Esophagus muscularis mucosa (tissue), 4 donors: Measurements from ENCODE around the gene PLEK. TPM values are rescaled to one million over a fixed set of nuclear protein-coding genes. Genes with fewer than 3 reads are reported as not detected.

Experiments used
- DNase-seq: peaks from one replicate; pipeline ENCODE4 v3.0.0-alpha.2; 2017; ENCODE audit errors: extremely low spot score
- H3K27ac ChIP-seq, 4 donors: fragments of 200-600 bp; sonication (generic); replicated peaks in 1 of 4; 1 replicate in 3 of 4; 2 replicates in 1 of 4; pipeline ENCODE4 v1.5.1; 2016 to 2019; ENCODE audit warnings: mild to moderate bottlenecking in 1 of 4
- H3K27me3 ChIP-seq, 4 donors: fragments of 200-600 bp; sonication (generic); one replicate each; pipeline versions ENCODE4 v1.5.1 to v1.6.0; 2016 to 2019
- H3K36me3 ChIP-seq, 4 donors: fragments of 200-600 bp; sonication (generic); one replicate each; pipeline ENCODE4 v1.5.1; 2016 to 2019
- H3K4me1 ChIP-seq, 4 donors: fragments of 200-600 bp; sonication (generic); one replicate each; pipeline ENCODE4 v1.5.1; 2016 to 2019
- H3K4me3 ChIP-seq, 4 donors: fragments of 200-600 bp; sonication (generic); 1 replicate in 2 of 4; 2 replicates in 2 of 4; pipeline ENCODE4 v1.5.1; 2016 to 2019; ENCODE audit warnings: mild to moderate bottlenecking in 4 of 4, moderate library complexity in 1 of 4
- H3K9me3 ChIP-seq, 4 donors: fragments of 200-600 bp; sonication (generic); 1 replicate in 3 of 4; 2 replicates in 1 of 4; pipeline ENCODE4 v1.5.1; 2016 to 2019
- EP300 ChIP-seq: sonication (generic); formaldehyde crosslinking; IDR thresholded peaks from one replicate; pipeline ENCODE4 v1.6.1; 2017; ENCODE audit warnings: antibody characterized with exemption
- POLR2A ChIP-seq: fragments of 450-650 bp; IDR thresholded peaks from one replicate; pipeline ENCODE4 v1.6.1; 2017; ENCODE audit warnings: antibody characterized with exemption, moderate library complexity, mild to moderate bottlenecking, low read depth
- POLR2AphosphoS5 ChIP-seq, 2 donors: sonication (generic); formaldehyde crosslinking; IDR thresholded peaks; one replicate each; pipeline ENCODE4 v1.6.1; 2017; ENCODE audit warnings: antibody characterized with exemption in 2 of 2
- WGBS: methylation state at CpG from one replicate; pipeline ENCODE4 v1.1.5; 2018; 5-methylcytosine and 5-hydroxymethylcytosine counted together
- intact Hi-C: fragments of 100-400 bp; cut with DNase I; formaldehyde crosslinking; loops from one replicate; pipeline ENCODE4 v1.15.1; 2023
- total RNA-seq, 4 donors: library from RNA; depleted of rRNA; stranded (reverse); fragments of >200 nt; gene quantifications; one replicate each; pipeline versions ENCODE4 v1.1.0 to v1.2.1, GENCODE V29; 2016
- TF ChIP-seq, protein P1 (sequence below), 3 experiments: fragments of 200-600 bp in 2 of 3; fragments of 450-650 bp in 1 of 3; sonication (generic) in 2 of 3; IDR thresholded peaks; one replicate each; pipeline ENCODE4 v1.5.1; 2017 to 2019; ENCODE audit warnings: antibody characterized with exemption in 3 of 3, mild to moderate bottlenecking in 2 of 3, moderate library complexity in 1 of 3

The PLEK gene
- total RNA-seq, 4 donors from 2014 or later, result 3.1 to 23.4 (median 6.0) TPM

DNA sequence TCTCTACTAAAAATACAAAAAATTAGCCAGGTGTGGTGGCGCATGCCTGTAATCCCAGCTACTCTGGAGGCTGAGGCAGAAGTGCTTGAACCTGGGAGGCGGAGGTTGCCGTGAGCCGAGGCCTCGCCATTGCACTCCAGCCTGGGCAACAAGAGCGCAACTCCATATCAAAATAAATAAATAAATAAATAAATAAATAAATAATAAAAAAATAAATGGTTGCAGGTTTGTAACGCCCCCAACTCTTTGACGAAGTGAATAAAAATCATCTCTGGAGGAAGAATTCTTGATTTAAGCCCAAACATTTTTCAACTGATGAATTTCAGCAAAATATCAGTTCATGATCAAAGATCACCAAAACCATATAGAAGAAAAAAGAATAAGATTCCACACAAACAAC, 32.1 kb upstream of the PLEK start:
- no peak overlapping the region for H3K27ac ChIP-seq
- H3K27me3 ChIP-seq, result peaks cover 0 to 24% (median 0%) of the 10 kb centered on the region in 4 donors
- H3K36me3 ChIP-seq, result no peaks in the 10 kb centered on the region
- DNase-seq, result no peak
- no peaks in the 10 kb centered on the region for H3K9me3 ChIP-seq
- no peak overlapping the region for H3K4me3 ChIP-seq
- 85% methylated on average over 8 of the region's 8 CpGs for WGBS
- TF ChIP-seq, protein P1, sequence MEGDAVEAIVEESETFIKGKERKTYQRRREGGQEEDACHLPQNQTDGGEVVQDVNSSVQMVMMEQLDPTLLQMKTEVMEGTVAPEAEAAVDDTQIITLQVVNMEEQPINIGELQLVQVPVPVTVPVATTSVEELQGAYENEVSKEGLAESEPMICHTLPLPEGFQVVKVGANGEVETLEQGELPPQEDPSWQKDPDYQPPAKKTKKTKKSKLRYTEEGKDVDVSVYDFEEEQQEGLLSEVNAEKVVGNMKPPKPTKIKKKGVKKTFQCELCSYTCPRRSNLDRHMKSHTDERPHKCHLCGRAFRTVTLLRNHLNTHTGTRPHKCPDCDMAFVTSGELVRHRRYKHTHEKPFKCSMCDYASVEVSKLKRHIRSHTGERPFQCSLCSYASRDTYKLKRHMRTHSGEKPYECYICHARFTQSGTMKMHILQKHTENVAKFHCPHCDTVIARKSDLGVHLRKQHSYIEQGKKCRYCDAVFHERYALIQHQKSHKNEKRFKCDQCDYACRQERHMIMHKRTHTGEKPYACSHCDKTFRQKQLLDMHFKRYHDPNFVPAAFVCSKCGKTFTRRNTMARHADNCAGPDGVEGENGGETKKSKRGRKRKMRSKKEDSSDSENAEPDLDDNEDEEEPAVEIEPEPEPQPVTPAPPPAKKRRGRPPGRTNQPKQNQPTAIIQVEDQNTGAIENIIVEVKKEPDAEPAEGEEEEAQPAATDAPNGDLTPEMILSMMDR (IDR thresholded peaks at IDR 0.05), result no peak
- no peak for TF ChIP-seq POLR2A
- H3K4me1 ChIP-seq, result no peaks in the 10 kb centered on the region
- intact Hi-C loops, result no loop called here

DNA sequence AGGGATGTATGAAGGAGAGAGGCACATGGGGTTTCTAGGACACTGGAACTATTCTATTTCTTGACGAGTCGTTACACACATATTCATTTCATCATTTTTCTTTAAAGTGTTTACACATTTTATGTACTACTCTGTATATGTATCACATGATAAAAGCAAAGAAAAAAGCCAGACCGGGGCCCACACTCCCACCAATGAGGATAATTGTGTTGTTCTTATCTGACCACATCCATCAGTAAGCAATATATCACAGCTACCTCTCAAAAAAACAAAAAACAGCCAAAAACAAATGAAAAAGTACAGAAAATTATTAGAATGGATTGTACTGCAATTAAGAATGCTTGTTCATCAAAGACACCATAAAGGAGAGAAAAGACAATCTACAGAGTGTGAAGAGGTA, 31.2 kb upstream of the PLEK start:
- Histone ChIP-seq H3K27ac (no peak overlapping the region), H3K9me3 (no peaks in the 10 kb centered on the region), H3K4me1 (no peaks in the 10 kb centered on the region), H3K36me3 (no peaks in the 10 kb centered on the region), H3K4me3 (no peak overlapping the region), H3K27me3 (peaks cover 0 to 16% (median 0%) of the 10 kb centered on the region in 4 donors)
- intact Hi-C loops, result no loop called here
- no peak for TF ChIP-seq POLR2AphosphoS5 (IDR thresholded peaks at IDR 0.05)
- TF ChIP-seq POLR2A, result no peak
- TF ChIP-seq, protein P1 (IDR thresholded peaks at IDR 0.05), result no peak
- no peak for TF ChIP-seq EP300
- WGBS, result 65% methylated on average over 3 of the region's 3 CpGs
- no peak for DNase-seq

DNA sequence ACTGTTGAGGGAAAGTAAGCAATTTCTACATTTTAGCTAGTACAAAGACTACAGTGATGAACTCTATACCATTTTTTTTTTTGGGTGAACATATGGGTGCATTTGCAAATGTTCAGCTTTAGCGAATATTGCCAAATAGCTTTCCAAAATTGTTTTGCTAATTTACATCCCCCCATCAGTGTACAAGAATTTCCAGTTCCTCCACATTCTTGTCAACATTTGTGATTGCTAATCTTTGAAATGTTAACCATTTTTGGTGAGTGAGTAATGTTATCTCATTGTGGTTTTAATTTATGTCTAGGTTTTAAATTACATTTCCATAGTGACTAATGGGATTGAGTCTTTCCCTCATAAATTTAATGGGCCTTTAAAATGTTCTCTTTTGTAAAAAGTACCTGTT, 28.9 kb upstream of the PLEK start:
- Histone ChIP-seq H3K36me3 (no peaks in the 10 kb centered on the region), H3K4me1 (no peaks in the 10 kb centered on the region), H3K27me3 (peaks cover 0 to 5% (median 0%) of the 10 kb centered on the region in 4 donors), H3K4me3 (no peak overlapping the region), H3K9me3 (no peaks in the 10 kb centered on the region), H3K27ac (no peak overlapping the region)
- WGBS, result 93% methylated on average over 1 of the region's 1 CpG
- intact Hi-C loops, result no loop called here
- TF ChIP-seq, protein P1 (IDR thresholded peaks at IDR 0.05), result no peak
- no peak for TF ChIP-seq EP300
- TF ChIP-seq POLR2A, result no peak
- no peak for TF ChIP-seq POLR2AphosphoS5 (IDR thresholded peaks at IDR 0.05)
- DNase-seq, result no peak

DNA sequence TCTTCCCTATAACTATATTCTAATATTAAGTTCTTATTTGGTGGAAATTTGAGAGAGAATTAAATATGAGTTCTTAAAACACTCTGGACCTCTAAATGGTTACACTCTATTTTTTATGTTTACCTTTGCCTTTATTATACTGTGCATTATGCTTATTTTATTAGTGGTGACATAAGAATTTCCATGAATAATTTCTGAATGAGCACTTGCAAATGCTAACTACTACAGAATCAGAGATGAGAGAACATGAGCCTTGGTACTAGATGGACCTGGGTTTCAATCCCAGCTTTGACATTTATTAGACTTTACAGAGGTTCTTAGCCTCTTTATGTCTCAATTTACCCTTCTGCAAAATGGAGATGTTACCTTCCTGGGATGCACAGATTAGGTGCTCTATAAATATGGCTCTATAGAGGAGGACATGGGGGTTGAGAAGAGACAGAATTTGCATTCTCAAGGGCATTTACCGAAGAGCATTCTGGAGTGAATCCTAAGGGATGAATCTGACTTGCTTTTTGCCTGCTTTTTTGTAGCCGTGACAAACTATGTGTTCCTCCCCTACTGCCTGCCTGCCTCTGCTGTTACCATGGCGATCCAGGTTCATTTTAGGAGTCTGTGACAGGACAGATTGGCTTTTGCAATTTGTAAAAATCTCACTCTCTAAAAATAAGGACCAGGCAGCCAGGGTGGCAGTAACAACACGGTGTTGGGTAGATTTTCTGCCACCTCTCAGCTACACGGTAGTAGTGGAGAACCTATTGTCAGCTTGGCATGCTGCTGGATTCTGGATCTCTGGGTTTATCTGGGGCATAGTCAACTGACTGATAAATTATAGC, 24.6 kb upstream of the PLEK start:
- no peak for DNase-seq
- Histone ChIP-seq H3K27ac (no peak overlapping the region), H3K4me3 (no peak overlapping the region), H3K4me1 (no peaks in the 10 kb centered on the region), H3K36me3 (no peaks in the 10 kb centered on the region), H3K27me3 (peaks cover 0 to 10% (median 0%) of the 10 kb centered on the region in 4 donors), H3K9me3 (no peaks in the 10 kb centered on the region)
- intact Hi-C loops, result no loop called here
- no peak for TF ChIP-seq EP300
- no peak for TF ChIP-seq POLR2A
- no peak for TF ChIP-seq POLR2AphosphoS5 (IDR thresholded peaks at IDR 0.05)
- TF ChIP-seq, protein P1 (IDR thresholded peaks at IDR 0.05), result no peak
- WGBS, result 64% methylated on average over 5 of the region's 5 CpGs

- no peaks in the 10 kb centered on the region for H3K36me3 ChIP-seq
- DNase-seq, result no peak
- peaks cover 0 to 10% (median 0%) of the 10 kb centered on the region in 4 donors for H3K27me3 ChIP-seq
- intact Hi-C loops, result no loop called here
- no peaks in the 10 kb centered on the region for H3K4me1 ChIP-seq
- H3K4me3 ChIP-seq, result no peak overlapping the region
- TF ChIP-seq POLR2AphosphoS5 (IDR thresholded peaks at IDR 0.05) (no peak), POLR2A (no peak), EP300 (no peak)
- TF ChIP-seq, protein P1 (IDR thresholded peaks at IDR 0.05), result no peak
- H3K9me3 ChIP-seq, result no peaks in the 10 kb centered on the region
- 99% methylated on average over 3 of the region's 3 CpGs for WGBS
- no peak overlapping the region for H3K27ac ChIP-seq
Observed at GRCh38 chr2:68341062-68341329, 24.1 kb upstream of the PLEK start.
